NCI-H1092 treated with DMSO at 0.1 percent for 48 hours (cell line): Measurements from ENCODE around the gene LMAN2.

Source experiments
- DNase-seq: peaks from one replicate; lab custom pipeline; 2025; lab: John Stamatoyannopoulos, UW

LMAN2 gene, protein sequence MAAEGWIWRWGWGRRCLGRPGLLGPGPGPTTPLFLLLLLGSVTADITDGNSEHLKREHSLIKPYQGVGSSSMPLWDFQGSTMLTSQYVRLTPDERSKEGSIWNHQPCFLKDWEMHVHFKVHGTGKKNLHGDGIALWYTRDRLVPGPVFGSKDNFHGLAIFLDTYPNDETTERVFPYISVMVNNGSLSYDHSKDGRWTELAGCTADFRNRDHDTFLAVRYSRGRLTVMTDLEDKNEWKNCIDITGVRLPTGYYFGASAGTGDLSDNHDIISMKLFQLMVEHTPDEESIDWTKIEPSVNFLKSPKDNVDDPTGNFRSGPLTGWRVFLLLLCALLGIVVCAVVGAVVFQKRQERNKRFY

DNA sequence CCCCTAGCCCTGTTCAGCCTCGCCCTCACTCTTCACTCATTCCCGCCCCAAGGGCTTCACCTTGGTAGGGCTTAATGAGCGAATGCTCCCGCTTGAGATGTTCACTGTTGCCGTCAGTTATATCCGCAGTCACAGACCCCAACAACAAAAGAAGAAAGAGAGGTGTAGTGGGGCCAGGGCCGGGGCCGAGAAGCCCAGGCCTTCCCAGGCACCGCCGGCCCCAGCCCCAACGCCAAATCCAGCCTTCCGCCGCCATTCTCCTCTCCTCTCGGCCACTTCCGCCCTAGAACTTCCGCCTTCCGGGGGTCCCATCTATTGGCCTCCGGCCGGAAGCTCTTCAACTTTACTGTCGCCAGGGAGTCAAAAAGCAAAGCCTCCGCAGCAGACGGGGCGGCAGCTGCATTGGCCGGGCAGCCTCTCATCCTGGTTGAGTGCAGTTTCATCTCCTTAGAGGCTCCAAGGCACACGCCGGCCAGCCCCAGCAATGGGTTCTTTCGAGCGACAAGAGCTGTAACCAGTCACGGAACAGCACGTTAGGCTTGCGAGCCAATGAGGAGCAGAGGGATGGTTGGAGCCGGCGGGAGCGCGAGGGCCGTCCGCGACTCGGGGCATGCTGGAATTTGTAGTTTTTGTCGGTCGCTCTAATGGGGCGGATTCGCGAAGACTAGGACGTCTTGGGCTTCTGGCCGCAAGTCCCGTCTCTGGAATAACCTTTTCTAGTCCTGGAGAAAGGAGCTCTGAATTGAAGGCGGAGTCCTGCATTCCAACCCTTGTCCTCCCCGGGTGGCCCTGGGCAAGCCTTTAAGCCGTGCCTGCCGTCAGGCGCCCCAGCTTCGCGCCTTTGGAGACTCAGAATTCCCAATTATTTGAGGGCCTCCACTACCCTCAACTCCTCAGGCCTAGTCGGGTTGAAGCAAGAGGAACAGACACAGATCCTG, at the start of gene LMAN2:
LMAN2 (minus strand) TSS at position 277 of the 938 bp plus-strand sequence; CDS start at position 256, 21 bp downstream.
- peak; percentile 86 for DNase-seq

DNA sequence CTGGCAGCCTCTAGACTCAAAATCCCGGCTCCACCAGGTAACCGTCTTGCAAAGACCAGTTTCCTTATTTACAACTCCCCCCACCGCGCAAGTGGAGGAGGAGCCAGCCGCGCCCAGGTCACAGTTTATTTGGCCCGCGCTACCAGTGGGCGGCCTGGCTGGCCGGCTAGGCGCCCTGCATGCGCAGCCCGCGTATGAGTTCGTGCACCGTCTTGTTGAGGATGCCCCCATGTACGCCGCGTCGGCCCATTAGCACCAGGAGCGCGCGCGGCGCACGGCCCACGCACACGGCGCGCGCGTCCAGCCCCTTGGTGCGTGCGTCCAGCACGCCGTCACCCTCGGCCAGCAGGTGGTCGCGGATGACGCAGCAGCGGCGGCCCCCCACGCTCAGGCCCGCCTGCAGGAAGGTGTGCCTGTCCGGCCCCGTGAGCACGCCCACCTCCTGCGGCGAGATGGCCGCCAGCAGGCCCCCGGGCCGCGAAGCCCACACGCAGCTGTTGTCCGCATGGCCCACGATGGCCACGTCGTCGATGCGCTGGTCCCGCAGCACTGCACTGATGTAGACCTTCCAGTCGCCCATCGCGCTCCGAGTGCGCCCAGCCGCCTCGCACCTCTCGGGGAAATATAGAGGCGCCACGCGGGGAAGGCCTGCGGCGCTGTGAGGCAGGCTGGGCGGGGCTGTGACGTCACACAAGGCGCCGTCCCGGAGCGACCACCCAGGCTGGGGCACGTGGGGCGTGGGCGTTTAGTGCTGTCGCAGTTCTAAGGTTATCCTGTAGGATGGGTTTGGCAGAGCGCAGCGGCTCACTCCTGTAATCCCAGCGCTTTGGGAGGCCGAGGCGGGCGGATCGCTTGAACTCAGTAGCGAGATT, 48.8 kb upstream of the LMAN2 start, which contains the start of gene PFN3:
PFN3 (minus strand) TSS at position 665 of the 872 bp plus-strand sequence; CDS start at position 580, 85 bp downstream.
- DNase-seq, result no peak

DNA sequence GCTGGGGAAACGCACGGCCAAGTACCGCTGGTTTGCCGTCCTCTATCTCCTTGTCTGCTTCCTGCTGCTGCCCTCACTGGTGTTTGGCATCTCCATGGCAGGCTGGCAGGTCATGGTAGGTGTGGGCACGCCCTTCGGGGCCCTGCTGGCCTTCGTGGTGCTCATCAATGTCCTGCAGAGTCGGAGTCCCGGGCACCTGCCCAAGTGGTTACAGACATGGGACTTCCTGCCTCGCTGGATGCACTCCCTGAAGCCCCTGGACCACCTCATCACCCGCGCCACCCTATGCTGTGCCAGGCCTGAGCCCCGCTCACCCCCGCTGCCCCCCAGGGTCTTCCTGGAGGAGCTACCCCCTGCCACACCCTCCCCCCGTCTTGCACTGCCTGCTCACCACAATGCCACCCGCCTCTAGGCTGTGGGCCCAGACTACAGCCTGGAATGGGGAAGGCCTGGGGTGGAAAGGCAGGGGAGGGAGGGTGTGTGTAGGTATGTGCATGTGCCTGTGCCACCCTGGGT, 46.5 kb upstream of the LMAN2 start:
- no peak for DNase-seq

DNA sequence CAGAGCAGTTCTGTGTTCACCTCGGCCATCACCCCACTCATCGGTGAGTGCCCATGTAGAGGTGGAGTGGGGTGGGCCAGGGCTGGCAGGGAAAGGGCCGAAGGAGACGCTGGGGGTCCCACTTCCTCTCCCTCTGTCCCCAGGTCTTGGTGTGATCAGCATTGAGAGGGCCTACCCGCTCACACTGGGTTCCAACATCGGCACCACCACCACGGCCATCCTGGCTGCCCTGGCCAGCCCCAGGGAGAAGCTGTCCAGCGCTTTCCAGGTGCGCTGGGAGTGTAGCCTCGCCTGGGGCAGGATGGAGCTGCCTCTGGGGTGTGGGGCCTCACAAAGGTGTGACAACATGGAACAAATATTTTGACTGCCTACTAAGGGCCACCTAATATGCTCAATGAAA, 45.3 kb upstream of the LMAN2 start:
- no peak for DNase-seq

DNA sequence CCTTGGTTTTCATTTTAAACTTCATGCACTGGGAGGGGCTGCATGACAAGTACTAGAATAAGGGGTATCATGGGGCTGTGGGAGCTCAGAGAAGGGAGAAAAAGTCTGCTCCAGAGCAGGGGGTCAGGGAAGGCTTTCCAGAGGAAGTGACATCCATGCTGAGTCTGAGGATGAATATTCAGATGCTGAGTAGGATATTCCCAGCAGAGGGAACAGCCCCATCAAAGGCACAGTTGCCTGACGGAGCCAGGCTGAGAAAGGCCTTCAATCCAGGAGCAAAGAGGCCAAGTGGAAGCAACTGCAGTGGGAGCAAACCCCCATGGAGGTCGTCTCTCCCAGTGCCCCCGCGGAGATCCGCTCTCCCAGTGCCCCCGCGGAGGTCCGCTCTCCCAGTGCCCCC, 44.6 kb upstream of the LMAN2 start:
- DNase-seq, result no peak

DNA sequence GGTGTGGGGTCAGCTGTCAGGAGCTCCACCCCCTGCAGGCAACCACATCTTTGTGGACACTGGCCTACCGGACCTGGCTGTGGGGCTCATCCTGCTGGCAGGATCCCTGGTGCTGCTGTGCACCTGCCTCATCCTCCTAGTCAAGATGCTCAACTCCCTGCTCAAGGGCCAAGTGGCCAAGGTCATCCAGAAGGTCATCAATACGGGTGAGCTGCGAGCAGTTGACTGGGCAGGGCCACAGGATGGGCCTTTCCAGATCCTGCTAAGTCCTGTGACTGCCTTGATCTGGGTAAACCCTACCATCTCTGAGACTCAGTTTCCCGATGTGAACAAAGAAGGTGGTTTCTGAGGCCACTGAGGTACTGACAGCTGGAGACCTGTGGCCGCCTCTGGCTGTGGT, 42.5 kb upstream of the LMAN2 start:
- DNase-seq, result no peak

DNA sequence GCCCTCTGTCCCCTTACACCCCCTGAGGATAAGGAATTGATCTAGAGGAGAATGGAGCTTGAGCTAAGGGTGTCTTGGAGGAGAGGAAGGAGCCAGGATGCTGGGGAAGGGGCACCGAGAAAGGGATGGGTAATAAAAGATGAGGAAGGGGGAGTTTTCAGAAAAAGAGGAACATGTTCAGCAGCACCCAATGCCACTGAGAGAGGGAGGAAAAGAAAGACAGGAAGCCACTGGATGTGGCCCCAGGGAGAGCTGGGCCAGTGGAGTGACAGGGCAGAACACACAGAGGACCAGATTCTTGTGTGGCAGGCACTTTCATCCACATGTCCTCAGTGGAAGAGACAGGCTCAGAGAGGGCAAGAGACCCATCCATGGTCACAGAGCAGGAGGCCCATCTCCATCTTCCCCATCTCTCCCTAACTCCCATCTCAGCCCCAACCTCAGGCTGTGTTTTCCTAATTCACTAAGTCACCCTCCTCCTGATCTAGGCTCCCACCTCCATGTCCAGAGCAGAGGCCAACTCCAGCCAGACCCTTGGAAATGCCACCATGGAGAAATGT, 41.8 kb upstream of the LMAN2 start:
- no peak for DNase-seq

DNA sequence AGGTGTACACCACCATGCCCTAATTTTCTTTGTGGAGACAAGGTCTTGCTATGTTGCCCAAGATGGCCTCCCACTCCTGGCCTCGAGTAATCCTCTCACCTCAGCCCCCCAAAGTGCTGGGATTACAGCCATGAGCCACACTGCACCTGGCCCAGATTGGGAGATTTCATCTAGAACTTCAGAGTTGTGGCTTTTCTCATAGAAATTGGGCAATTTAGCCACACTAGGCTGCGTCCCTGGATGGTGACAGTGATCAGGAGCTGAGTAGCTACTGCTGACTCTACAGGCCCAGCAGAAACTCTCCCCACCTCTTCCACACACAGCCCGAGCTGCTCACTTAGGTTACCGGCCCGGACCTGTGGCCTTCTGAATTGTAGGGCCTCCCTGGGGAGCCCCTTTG, 41.3 kb upstream of the LMAN2 start:
- DNase-seq, result no peak

DNA sequence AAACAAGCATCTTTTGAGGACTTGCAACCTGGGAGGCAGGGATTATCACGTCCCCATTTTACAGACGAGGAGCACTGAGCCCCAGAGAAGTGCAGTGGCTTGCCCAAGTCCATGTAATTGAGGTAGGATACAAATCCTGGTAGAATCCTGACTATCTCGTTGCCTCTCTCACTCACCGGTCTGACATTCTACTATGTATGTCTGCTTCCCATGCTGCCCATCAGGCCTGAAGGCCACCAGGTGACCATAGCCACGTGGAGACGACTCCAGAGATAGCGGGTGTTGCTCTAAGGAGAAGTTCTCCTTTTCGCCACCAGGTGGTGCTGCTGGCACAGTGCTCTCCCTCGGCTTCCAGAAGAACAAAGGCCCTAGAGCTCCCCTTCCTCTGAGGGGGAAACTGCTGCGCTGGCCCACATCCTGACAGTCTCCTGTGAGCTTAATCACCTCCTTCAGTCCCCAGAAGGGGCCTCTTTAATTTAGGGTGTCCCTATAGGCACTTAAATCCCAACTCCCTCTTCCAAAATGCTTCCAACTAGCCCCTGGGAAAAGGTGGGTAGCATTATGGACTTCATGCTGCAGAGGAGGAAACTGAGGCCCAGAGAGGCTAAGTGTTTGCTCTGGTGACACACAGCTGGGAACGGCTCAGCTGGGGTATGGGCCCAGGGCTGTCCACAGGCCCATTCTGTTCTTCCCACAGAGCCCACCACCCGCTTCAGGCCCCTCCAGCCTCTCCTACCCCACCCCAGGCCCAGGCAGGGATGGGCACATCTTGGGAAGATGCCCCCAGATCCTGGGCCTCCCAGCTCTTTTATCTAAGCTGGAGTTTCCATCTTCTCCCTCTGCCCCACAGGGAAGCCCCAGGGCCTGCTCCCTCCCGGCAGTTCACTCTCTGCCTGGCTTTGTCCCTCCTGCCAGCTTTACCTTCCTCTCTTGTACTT, 39.2 kb upstream of the LMAN2 start:
- peak; percentile 60 for DNase-seq

DNA sequence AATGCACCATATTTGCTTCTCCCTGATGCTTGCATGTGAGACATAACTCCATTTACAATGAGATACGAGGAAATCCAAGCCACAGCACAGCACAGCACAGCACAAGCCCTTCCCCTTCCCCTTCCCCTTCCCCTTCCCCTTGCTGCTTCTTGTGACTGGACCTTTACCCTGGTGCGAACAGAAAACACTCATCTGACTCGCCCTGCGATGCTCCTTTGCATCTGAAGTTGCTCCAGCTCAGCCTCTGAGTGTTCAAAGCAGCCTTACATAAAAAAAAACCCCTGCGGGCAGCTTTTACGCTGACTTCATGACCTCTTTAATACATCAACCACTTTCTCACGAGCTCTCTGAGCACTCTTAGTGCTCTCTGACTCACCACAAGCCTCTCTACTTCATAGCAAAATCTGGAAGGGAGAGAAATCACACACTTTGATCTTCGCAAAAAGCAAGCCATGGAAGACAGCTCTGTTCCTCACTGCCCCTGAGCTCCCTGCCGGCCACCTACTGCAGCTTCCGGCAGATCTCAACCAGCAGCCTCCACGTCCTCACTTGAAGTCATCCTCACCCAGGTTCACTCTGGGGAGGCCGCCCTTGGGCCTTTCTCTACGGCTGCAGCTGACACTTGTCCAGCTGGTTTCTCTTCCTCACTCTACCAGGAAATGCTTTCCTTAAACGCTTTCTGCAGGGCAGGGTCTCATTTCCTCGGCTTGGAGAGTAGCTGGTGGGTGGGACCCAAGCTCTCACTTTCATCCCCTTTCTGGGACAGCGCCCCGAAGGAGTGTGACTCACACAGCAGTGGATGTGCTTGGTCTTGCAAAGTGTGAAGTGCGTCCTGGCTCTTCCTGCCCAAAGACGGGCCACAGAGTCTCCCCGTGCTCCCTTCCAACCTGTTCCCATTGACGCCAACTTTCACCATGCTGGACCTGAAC, 38.0 kb upstream of the LMAN2 start:
- no peak for DNase-seq

DNA sequence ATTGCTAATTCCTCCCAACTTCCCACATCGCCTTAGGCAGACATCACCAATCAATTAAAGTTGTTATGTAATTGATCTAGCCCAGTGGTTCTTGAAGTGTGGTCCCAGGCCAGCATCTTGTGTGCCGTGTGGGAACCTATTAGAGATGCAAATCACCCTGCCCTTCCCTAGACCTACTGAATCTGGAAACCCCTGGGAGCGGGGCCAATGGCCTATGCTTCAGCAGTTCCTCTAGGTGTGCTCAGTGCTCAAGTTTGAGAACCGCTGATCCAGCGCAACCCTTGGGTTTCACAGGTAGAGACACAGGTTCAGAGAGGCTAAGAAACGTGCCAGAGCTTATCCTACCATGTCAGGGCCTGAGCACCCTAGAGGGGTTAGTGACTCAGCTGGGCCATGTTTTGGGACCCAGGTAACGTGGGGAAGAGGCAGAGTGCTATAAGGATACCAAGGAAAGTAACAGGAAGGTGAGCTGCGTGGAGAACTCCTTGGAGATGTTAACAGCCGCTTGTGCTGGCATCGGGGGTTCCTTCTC, 37.1 kb upstream of the LMAN2 start:
- DNase-seq, result no peak

DNA sequence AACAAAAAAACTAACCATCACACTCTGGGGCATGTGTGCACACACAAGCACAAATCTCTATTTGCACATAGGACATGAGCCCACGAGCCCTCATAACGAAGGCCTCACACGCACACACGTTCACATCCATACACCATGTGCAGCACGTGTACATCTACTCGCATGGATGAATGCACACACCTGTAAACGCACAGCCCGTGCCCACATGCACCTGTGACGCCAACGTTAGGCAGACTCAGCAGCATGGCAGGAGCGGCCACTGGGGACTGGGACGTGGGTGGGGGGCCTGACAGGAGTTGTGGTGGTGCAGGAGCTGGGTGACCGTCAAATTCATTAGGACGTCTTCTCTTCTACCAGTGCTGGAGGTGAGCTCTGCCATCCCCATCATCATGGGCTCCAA, 35.9 kb upstream of the LMAN2 start:
- DNase-seq, result no peak

DNA sequence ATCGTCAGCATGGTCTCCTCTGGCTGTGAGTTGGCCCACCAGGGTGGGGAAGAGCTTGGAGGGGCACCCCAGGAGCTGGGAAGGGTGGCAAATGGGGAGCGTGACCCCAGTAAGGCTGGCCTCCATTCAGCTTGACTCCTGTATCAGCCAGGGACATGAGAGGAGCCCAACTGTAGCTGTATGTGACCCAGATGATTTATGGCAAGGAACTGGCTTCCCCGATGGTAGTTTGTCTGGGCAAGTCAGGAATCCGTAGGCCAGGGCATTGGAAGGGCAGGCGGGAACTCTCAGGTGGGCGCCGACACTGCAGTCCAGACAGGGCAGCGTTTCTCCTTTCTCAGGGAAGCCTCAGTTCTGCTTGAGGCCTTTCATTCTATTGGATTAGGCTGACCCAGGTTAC, 35.1 kb upstream of the LMAN2 start:
- no peak for DNase-seq

DNA sequence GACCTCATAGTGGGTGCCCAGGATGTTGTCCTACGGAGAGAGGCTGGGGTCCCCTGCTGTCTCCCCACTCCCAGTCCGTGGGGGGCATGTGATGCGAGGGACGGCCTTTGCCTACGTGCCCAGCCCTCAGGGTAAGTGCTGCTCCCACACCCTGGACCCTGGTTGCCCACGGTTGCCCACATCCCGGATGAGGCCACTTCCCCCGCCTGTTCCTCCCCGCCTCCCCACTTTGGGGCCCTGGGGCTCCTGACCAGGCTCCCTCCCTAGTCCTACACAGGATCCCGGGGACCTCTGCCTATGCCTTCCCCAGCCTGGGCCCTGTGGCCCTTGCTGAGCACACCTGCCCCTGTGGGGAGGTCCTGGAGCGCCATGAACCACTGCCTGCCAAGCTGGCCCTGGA, 34.3 kb upstream of the LMAN2 start:
- no peak for DNase-seq

DNA sequence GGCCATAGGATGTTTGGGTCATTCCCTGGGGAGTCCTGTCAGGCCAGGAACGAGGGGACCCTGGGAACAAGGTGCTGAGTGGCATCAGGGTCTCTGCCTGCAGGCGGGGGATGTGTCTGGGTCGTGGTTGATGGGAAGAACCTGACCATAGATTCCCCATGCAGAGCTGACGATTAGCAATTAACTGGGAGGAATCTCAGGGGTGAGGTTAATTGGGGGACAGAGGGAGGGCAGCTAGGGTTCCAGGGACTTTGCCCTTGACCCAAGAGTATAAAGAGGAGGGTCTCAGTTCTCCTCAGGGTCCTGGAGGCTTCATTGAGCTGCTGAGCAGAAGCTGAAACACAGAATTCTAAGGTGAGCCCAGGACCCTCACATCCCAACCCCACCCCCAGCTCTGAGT, 32.7 kb upstream of the LMAN2 start, which contains the start of gene SLC34A1:
SLC34A1 (plus strand) TSS at position 301 of the 400 bp plus-strand sequence. CDS start 1,308 bp downstream, outside the sequence.
- DNase-seq, result no peak

DNA sequence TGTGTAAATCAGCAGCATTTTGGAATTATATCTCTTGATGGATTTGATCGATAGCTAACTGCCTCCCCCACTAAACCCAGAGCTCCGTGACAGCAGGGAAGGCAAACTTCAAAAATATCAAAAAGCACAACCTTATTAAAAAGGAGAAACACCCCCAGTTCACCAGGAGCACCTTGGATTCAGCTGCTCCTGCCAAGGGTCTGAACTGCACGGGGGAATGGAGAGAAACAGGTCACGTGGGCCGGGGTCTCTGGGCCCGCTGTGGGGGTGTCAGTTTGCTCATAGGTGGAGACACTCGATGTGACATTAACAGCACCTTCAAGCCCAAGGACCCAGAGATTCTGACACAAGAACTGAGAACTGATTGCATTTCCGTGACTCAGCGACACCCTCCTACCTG, 31.7 kb upstream of the LMAN2 start:
- DNase-seq, result no peak

DNA sequence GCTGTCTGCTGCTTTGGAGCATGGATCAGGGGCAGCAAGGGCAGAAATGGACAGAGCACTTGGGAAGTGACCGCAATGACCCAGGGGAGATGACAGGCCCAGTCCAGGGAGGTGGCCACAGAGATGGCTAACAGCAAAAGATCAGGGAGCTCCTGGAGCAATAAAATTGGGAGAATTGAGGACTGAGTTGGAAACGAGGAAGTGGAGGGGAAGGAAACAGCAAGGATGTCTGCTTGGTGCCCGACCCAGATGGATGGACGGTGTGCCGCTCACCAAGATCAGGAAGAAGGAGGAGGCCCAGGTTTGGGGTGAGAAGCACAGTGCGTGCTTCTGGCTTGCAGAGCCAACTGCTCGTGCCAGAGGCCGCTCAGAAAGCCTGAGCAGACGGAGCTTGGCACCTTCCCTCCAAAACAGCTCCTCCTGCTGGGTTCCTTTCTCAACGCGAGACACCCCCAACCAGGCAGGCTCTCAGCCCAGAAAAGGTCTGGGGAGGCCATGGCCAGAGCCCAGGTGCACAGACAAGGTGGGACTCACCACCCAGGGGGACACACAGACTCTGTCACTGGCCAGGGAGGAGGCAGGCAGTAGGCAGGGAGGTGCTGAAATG, 31.1 kb upstream of the LMAN2 start:
- peak; percentile 4 for DNase-seq

DNA sequence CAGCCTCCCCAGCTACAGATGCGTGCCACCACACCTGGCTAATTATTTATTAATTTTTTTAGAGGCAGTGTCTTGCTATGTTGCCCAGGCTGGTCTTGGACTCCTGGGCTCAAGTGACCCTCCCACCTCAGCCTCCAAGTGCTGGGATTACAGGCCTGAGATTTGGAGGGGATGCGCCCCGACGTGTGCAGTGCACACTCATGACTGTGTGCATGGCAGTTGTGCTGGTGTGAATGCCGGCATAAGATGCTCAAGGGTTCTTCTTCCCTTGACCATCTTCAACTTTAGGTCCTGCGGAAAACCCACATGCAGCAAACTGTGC, 29.3 kb upstream of the LMAN2 start:
- DNase-seq, result no peak
